Left ventricle myocardium inferior (tissue), 1 donor: Measurements from ENCODE around the gene ZNF746. TPM values are rescaled to one million over a fixed set of nuclear protein-coding genes. Genes with fewer than 3 reads are reported as not detected.

Source experiments
- DNase-seq: peaks from one replicate; pipeline ENCODE4 v3.0.0-alpha.2; 2020
- H3K27ac ChIP-seq: fragments of 200-600 bp; replicated peaks from 2 replicates; pipeline ENCODE4 v1.8.0; 2021
- H3K27me3 ChIP-seq: fragments of 200-600 bp; 2 replicates; pipeline ENCODE4 v1.8.0; 2021; ENCODE audit warnings: low read depth
- H3K36me3 ChIP-seq: fragments of 200-600 bp; 2 replicates; pipeline ENCODE4 v1.8.0; 2021
- H3K4me1 ChIP-seq: fragments of 200-600 bp; 2 replicates; pipeline ENCODE4 v1.8.0; 2021
- H3K4me3 ChIP-seq: fragments of 200-600 bp; 2 replicates; pipeline ENCODE4 v1.8.0; 2021; ENCODE audit warnings: mild to moderate bottlenecking, moderate library complexity
- H3K9me3 ChIP-seq: fragments of 200-600 bp; replicated peaks from 2 replicates; pipeline ENCODE4 v1.8.0; 2021
- CTCF ChIP-seq: fragments of 200-600 bp; IDR thresholded peaks from 2 replicates; pipeline ENCODE4 v1.8.0; 2021; ENCODE audit warnings: antibody characterized with exemption, mild to moderate bottlenecking, borderline replicate concordance
- intact Hi-C: fragments of 100-400 bp; cut with micrococcal nuclease; formaldehyde crosslinking; loops from one replicate; pipeline ENCODE4 v1.11.0; 2022
- total RNA-seq: library from RNA; stranded (reverse); fragmentation: NEBNext Ultra II Directional; extraction: Animal tissue kit (Norgen Biotek cat#: 25700); gene quantifications from one replicate; pipeline ENCODE4 v1.2.1, GENCODE V29; 2021
- donor health status: DM: no; HTN: yes; CAD: no; lungs with severe emphysema.

ZNF746 gene
- total RNA-seq, 1 donor from 2014 or later, result 7.4 TPM

GRCh38 chr7:149490083-149490760 lies 7.4 kb downstream of the ZNF746 start:
- H3K4me3 ChIP-seq, result no peak overlapping the region
- peaks cover 72% of the 10 kb centered on the region for H3K36me3 ChIP-seq
- H3K27me3 ChIP-seq, result no peaks in the 10 kb centered on the region
- intact Hi-C loops, result no loop called here
- no peak for DNase-seq
- no peak for TF ChIP-seq CTCF
- no peak overlapping the region for H3K27ac ChIP-seq
- H3K9me3 ChIP-seq, result no peaks in the 10 kb centered on the region
- peaks cover 11% of the 10 kb centered on the region for H3K4me1 ChIP-seq

- H3K4me3 ChIP-seq, result no peak overlapping the region
- DNase-seq, result no peak
- intact Hi-C loops, result no loop called here
- peaks cover 72% of the 10 kb centered on the region for H3K36me3 ChIP-seq
- no peaks in the 10 kb centered on the region for H3K9me3 ChIP-seq
- H3K27ac ChIP-seq, result no peak overlapping the region
- TF ChIP-seq CTCF, result peak; percentile 22
- peaks cover 4% of the 10 kb centered on the region for H3K4me1 ChIP-seq
- H3K27me3 ChIP-seq, result no peaks in the 10 kb centered on the region
These were observed 8.1 kb downstream of the ZNF746 start for GRCh38 chr7:149489391-149490024.

GRCh38 chr7:149479568-149479967 lies 18.0 kb downstream of the ZNF746 start:
- H3K27me3 ChIP-seq, result no peaks in the 10 kb centered on the region
- no peak overlapping the region for H3K27ac ChIP-seq
- no peak for DNase-seq
- H3K4me3 ChIP-seq, result no peak overlapping the region
- H3K9me3 ChIP-seq, result peaks cover 13% of the 10 kb centered on the region
- intact Hi-C loops, result no loop called here
- TF ChIP-seq CTCF, result no peak
- H3K36me3 ChIP-seq, result peaks cover 51% of the 10 kb centered on the region
- H3K4me1 ChIP-seq, result no peaks in the 10 kb centered on the region

- no peak for TF ChIP-seq CTCF
- Histone ChIP-seq H3K4me3 (no peak overlapping the region), H3K36me3 (peaks cover 59% of the 10 kb centered on the region), H3K4me1 (no peaks in the 10 kb centered on the region), H3K27ac (no peak overlapping the region), H3K9me3 (peaks cover 13% of the 10 kb centered on the region), H3K27me3 (no peaks in the 10 kb centered on the region)
- DNase-seq, result no peak
- intact Hi-C loops, result no loop called here
These were observed 18.9 kb downstream of the ZNF746 start for GRCh38 chr7:149478754-149479153.

GRCh38 chr7:149477494-149478443 lies 19.8 kb downstream of the ZNF746 start:
- no peak for DNase-seq
- no peak for TF ChIP-seq CTCF
- Histone ChIP-seq H3K27me3 (no peaks in the 10 kb centered on the region), H3K9me3 (peaks cover 13% of the 10 kb centered on the region), H3K4me1 (no peaks in the 10 kb centered on the region), H3K4me3 (no peak overlapping the region), H3K36me3 (peaks cover 69% of the 10 kb centered on the region), H3K27ac (no peak overlapping the region)
- intact Hi-C loops, result no loop called here
